Caco-2 (cell line): ENCODE results near the gene STOX2. TPM values are rescaled to one million over a fixed set of nuclear protein-coding genes. Genes with fewer than 3 reads are reported as not detected.

Experiments used
- BruUV-seq: library from RNA; stranded (reverse); fragments of 400-500 nt; replicated peaks from 2 replicates; lab custom pipeline; 2021; lab: Mats Ljungman, UMichigan
- CTCF ChIA-PET: fragments of 300-600 bp; sonication (Branson Sonifier 250); formaldehyde crosslinking; loops from one replicate; lab custom pipeline; 2022; ENCODE audit warnings: antibody characterized with exemption; lab: Charles Lee
- POLR2A ChIA-PET: fragments of 300-600 bp; sonication (Branson Sonifier 250); formaldehyde crosslinking; loops from one replicate; lab custom pipeline; 2022; ENCODE audit warnings: antibody characterized with exemption; lab: Charles Lee
- DNase-seq, 2 experiments: peaks; one replicate each; pipeline versions ENCODE4 v3.0.0 to v3.0.0-alpha.2; 2020 to 2022
- H3K27me3 ChIP-seq: replicated peaks from 2 replicates; pipeline ENCODE4 v1.6.0; 2011; ENCODE audit warnings: low read length; ENCODE audit not compliant: control insufficient read depth, insufficient read depth
- H3K36me3 ChIP-seq: 2 replicates; pipeline ENCODE4 v1.5.1; 2011; ENCODE audit warnings: low read length; ENCODE audit not compliant: control insufficient read depth, insufficient read depth
- H3K4me1 ChIP-seq: fragments of 250-450 bp; sonication (Bioruptor Pico); 2 replicates; pipeline ENCODE4 v1.5.1; 2020; ENCODE audit warnings: mild to moderate bottlenecking
- H3K4me3 ChIP-seq: 2 replicates; pipeline ENCODE4 v1.5.1; 2011; ENCODE audit warnings: low read depth, mild to moderate bottlenecking, control low read depth, low read length
- H3K9me3 ChIP-seq: fragments of 250-450 bp; sonication (Bioruptor Pico); 2 replicates; pipeline ENCODE4 v1.5.1; 2020; ENCODE audit warnings: mild to moderate bottlenecking, moderate library complexity
- H3K27ac Mint-ChIP-seq: one replicate; pipeline ENCODE4 v1.8.0; 2022; ENCODE audit warnings: mixed read lengths; ENCODE audit not compliant: unreplicated experiment
- H3K27me3 Mint-ChIP-seq: one replicate; pipeline ENCODE4 v1.8.0; 2022; ENCODE audit warnings: mixed read lengths; ENCODE audit not compliant: insufficient read depth, unreplicated experiment
- H3K36me3 Mint-ChIP-seq: one replicate; pipeline ENCODE4 v1.8.0; 2022; ENCODE audit warnings: mild to moderate bottlenecking, mixed read lengths; ENCODE audit not compliant: insufficient read depth, unreplicated experiment
- H3K4me1 Mint-ChIP-seq: one replicate; pipeline ENCODE4 v1.8.0; 2022; ENCODE audit warnings: low read depth, mixed read lengths; ENCODE audit not compliant: unreplicated experiment
- H3K4me3 Mint-ChIP-seq: one replicate; pipeline ENCODE4 v1.8.0; 2022; ENCODE audit warnings: mild to moderate bottlenecking, moderate library complexity, mixed read lengths; ENCODE audit not compliant: unreplicated experiment
- H3K9me3 Mint-ChIP-seq: one replicate; pipeline ENCODE4 v1.8.0; 2022; ENCODE audit warnings: mixed read lengths; ENCODE audit not compliant: unreplicated experiment
- intact Hi-C: fragments of 100-400 bp; cut with micrococcal nuclease; formaldehyde crosslinking; loops from one replicate; pipeline ENCODE4 v1.10.0; 2022; ENCODE audit not compliant: unreplicated experiment
- total RNA-seq: library from RNA; stranded (reverse); gene quantifications from 2 replicates; pipeline ENCODE4 v1.2.3, GENCODE V29; 2022
- TF ChIP-seq, protein P1 (sequence below), 2 experiments: fragments of 200-600 bp in 1 of 2; IDR thresholded peaks; 1 replicate in 1 of 2; 2 replicates in 1 of 2; pipeline versions ENCODE4 v1.5.1 to v1.8.0; 2011 to 2022; ENCODE audit warnings: antibody characterized with exemption in 1 of 2, control low read depth in 1 of 2, inconsistent platforms in 1 of 2, low read depth in 1 of 2, low read length in 1 of 2, mild to moderate bottlenecking in 1 of 2, moderate library complexity in 1 of 2; ENCODE audit not compliant: insufficient read depth in 1 of 2, severe bottlenecking in 1 of 2, unreplicated experiment in 1 of 2

Gene STOX2
- total RNA-seq, 1 experiment from 2014 or later, result 1.8 TPM

DNA sequence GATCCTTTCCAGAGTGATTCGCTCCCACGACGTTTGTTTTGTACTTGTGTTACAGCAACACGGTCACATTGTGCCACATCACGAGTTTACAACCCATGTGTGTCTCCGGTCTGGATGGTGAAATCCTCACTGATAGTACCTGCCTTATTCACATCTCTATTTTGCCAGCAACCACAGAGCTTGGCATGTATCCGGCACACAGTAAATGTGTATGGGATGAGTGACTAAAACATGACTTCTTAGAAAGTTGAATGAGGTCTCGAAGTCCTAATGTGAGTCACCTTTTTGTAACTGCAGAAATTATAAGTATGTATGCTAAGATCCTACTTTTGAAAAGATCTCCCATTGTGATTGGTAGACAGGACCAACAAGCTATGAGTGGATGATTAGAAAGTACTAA lies 7.5 kb downstream of the STOX2 start:
- Mint-ChIP-seq H3K4me1 (no peaks in the 10 kb centered on the region), H3K36me3 (no peaks in the 10 kb centered on the region), H3K27me3 (peaks cover 14% of the 10 kb centered on the region), H3K27ac (no peak overlapping the region), H3K9me3 (no peaks in the 10 kb centered on the region), H3K4me3 (no peak overlapping the region)
- Histone ChIP-seq H3K36me3 (no peaks in the 10 kb centered on the region), H3K27me3 (no peaks in the 10 kb centered on the region), H3K9me3 (no peaks in the 10 kb centered on the region), H3K4me1 (no peaks in the 10 kb centered on the region), H3K4me3 (no peak overlapping the region)
- no peak for DNase-seq
- intact Hi-C loops, result no loop called here
- ChIA-PET CTCF (no interaction called here), POLR2A (no interaction called here)
- TF ChIP-seq, protein P1, sequence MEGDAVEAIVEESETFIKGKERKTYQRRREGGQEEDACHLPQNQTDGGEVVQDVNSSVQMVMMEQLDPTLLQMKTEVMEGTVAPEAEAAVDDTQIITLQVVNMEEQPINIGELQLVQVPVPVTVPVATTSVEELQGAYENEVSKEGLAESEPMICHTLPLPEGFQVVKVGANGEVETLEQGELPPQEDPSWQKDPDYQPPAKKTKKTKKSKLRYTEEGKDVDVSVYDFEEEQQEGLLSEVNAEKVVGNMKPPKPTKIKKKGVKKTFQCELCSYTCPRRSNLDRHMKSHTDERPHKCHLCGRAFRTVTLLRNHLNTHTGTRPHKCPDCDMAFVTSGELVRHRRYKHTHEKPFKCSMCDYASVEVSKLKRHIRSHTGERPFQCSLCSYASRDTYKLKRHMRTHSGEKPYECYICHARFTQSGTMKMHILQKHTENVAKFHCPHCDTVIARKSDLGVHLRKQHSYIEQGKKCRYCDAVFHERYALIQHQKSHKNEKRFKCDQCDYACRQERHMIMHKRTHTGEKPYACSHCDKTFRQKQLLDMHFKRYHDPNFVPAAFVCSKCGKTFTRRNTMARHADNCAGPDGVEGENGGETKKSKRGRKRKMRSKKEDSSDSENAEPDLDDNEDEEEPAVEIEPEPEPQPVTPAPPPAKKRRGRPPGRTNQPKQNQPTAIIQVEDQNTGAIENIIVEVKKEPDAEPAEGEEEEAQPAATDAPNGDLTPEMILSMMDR (IDR thresholded peaks at IDR 0.05; ENCODE audit: insufficient read depth in 1 of 2, low read depth in 1 of 2, low read length in 1 of 2, severe bottlenecking in 1 of 2, unreplicated experiment in 1 of 2), result no peak
- BruUV-seq, result no TSS peak

DNA sequence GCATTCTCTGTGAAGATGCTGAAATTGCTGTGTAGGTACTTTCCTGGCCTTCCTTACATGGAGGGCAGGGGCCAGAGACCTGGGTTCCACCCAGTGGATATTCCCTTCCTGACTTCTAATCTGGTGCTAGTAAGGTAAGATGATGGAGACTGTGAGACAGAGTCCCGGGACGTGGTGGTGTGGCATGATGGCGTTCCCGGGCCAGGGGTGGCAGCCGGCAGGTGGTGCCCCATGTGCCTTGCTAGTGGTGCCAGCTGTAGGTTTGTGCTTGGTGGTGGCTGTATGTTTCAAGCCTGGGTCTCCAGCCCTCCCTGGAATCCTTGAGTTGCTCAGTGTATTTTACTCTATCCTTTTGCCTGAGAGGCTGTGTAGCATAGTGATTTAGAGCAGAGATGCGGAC lies 10.9 kb downstream of the STOX2 start:
- Mint-ChIP-seq H3K36me3 (no peaks in the 10 kb centered on the region), H3K4me1 (no peaks in the 10 kb centered on the region), H3K4me3 (no peak overlapping the region), H3K9me3 (no peaks in the 10 kb centered on the region), H3K27me3 (peaks cover 6% of the 10 kb centered on the region), H3K27ac (no peak overlapping the region)
- Histone ChIP-seq H3K9me3 (no peaks in the 10 kb centered on the region), H3K36me3 (no peaks in the 10 kb centered on the region), H3K4me3 (no peak overlapping the region), H3K27me3 (no peaks in the 10 kb centered on the region), H3K4me1 (no peaks in the 10 kb centered on the region)
- ChIA-PET POLR2A (no interaction called here), CTCF (no interaction called here)
- TF ChIP-seq, protein P1 (IDR thresholded peaks at IDR 0.05; ENCODE audit: insufficient read depth in 1 of 2, low read depth in 1 of 2, low read length in 1 of 2, severe bottlenecking in 1 of 2, unreplicated experiment in 1 of 2), result no peak
- BruUV-seq, result no TSS peak
- no peak for DNase-seq
- intact Hi-C loops, result no loop called here

DNA sequence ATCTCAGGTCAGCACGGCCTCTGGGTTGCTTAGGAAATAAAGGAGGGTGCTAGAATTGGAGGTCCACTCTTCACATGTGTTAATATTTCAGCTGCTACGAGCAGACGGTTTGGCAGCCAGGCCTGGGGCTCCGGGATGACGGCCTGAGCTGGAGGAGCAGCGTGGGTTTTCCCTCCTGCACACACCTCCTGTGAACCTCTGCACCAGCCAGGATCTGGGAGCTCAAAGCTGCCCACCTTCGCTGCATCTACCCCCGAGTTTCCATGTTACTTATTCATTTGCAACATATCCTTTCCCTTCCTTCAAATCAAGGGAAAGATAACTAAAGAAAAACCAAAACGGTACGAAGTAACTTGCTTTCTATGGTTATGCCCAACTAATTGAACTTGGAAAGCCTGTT lies 13.6 kb downstream of the STOX2 start:
- CTCF ChIA-PET, result no interaction called here
- Mint-ChIP-seq H3K27ac (no peak overlapping the region), H3K36me3 (no peaks in the 10 kb centered on the region), H3K9me3 (no peaks in the 10 kb centered on the region), H3K27me3 (peaks cover 9% of the 10 kb centered on the region), H3K4me1 (no peaks in the 10 kb centered on the region), H3K4me3 (no peak overlapping the region)
- Histone ChIP-seq H3K4me3 (no peak overlapping the region), H3K36me3 (no peaks in the 10 kb centered on the region), H3K9me3 (no peaks in the 10 kb centered on the region), H3K27me3 (no peaks in the 10 kb centered on the region), H3K4me1 (no peaks in the 10 kb centered on the region)
- intact Hi-C loops, result no loop called here
- TF ChIP-seq, protein P1 (IDR thresholded peaks at IDR 0.05; ENCODE audit: insufficient read depth in 1 of 2, low read depth in 1 of 2, low read length in 1 of 2, severe bottlenecking in 1 of 2, unreplicated experiment in 1 of 2), result no peak
- POLR2A ChIA-PET, result no interaction called here
- DNase-seq, result no peak
- BruUV-seq, result no TSS peak
